ENCODE results near the gene BTBD17.

BTBD17 gene

DNA sequence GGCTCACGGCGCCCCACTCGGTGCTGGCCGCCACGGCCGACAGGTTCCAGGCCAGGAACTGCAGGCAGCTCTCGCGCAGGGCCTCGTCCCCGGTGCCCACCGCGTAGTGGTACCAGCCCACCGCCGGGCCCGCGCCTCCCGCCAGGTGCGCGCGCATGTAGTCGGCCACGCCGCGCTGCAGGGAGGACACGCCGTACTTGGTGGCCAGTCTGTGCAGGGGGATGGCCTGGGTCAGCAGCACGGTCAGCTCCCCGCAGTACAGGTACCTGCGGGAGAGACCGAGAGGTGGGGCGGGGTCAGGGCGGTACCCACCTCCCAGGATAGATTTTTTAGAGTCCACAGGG, 4.2 kb downstream of the BTBD17 start:
- no peak for DNase-seq

DNA sequence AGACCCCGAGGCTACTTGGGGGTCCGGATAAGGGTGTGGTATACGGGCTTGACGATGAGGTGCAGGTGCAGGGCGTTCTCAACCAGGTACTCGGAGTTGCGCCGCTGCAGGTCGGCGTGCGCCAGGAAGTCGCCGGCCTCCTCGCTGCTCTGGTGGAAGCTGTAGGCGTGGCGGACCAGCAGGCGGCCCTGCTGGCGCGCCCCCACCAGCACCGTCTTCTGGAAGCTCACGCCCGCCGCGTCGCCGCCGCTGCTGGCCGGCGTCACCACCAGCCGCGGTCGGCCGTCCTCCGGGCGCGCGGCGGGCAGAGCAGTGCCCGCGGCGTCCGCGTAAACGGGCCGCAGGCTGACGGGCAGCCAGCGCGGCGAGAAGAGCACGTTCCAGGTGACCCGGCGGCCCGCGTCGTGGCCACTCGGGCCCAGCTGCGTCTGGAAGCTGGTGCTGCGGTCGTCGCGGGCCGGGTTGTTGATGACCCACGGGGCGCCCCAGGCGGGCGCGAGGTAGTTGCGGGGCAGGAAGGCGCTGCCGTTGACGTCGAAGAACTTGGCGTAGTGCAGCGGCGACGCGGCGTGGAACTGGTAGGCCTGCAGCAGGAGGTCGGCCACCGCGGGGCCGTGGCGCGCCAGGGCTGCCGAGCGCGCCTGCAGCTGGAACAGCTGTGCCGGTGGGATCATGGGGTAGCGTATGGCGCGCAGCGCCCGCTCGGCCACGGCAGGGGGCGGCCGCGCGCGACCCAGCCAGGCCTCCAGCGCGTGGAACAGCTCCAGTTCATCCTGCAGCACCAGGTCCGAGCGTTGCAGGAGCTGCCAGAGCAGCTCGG, 4.8 kb downstream of the BTBD17 start:
- DNase-seq = no peak

DNA sequence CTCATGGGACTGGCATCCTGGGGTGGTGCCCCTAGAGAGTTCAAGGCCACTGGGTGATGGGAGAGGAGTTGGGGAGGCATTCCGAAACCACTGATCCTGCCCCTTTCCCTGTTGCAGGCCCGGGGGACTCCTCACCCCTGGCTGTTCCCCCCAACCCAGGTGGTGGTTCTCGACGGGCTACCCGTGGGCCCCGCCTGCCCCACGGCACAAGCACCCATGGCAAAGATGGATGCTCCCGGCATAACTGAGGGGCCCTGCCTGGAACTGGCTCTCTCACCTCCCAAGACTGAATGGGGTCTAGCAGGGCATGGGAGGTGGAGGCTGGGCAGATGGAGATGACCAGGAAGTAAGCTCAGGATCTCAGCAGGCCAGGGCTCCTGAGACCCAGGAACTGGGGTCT, 6.6 kb downstream of the BTBD17 start:
- no peak for DNase-seq

DNA sequence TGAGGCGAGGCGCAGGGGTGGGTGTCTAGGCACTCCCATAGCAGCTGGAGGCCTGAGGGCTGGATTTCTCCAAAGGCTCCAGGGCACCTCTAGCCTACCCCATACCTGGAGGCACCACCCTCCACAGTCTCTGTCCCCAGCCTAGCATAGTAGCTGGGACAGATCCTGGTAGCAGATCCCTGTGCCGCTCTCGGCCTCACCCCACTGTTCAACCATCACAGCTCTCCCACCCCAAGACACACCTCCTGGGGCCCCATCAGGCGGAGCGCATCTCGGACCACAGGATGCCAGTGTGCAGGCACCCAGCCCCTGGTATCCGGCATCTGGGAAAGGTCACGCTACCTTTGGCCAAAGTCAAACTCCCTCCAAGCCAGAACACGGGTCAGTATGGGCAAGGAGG, 7.1 kb downstream of the BTBD17 start:
- DNase-seq = no peak

DNA sequence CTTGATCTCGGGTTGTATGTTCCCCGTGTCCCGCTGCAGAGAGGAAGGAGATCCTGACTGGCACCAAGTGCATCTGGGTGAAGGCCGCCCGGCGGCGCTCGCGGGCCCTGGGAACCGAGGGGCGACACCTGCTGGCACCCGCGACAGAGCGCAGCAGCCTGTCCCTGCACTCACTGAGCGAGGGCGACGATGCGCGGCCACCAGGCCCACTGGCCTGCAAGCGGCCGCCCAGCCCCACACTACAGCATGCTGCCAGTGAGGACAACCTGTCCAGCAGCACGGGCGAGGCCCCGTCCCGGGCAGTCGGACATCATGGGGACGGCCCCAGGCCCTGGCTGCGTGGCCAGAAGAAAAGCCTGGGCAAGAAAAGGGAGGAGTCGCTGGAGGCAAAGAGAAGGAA, 7.5 kb downstream of the BTBD17 start:
- no peak for DNase-seq

DNA sequence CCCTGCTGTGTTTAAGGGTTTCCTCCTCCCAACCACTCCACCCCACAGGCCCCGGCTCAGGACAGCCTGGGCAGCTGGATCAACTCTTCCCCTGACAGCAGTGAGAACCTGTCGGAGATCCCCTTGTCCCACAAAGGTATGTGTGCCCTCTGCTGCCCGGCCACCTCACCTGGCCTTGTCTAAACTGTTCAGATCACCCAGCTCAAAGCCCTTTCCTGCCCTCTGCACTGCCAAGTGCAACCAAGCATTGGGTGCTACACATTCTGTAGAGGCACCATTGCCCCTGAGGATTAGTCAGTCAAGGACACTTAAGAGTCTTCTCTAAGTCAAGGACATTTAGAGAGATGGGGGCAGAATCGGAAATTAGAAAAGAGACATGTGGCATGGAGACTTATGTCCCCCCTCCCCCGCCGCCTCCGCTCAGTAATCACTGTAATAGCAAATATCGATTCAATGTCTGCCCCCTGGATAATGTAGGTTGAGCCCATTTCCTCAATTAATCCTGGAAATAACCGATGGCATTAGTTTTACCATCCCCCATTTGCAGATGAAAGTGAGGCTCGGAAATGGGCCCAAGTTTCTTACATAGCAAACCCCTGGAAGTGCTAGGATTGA, 8.1 kb downstream of the BTBD17 start:
- DNase-seq = no peak

DNA sequence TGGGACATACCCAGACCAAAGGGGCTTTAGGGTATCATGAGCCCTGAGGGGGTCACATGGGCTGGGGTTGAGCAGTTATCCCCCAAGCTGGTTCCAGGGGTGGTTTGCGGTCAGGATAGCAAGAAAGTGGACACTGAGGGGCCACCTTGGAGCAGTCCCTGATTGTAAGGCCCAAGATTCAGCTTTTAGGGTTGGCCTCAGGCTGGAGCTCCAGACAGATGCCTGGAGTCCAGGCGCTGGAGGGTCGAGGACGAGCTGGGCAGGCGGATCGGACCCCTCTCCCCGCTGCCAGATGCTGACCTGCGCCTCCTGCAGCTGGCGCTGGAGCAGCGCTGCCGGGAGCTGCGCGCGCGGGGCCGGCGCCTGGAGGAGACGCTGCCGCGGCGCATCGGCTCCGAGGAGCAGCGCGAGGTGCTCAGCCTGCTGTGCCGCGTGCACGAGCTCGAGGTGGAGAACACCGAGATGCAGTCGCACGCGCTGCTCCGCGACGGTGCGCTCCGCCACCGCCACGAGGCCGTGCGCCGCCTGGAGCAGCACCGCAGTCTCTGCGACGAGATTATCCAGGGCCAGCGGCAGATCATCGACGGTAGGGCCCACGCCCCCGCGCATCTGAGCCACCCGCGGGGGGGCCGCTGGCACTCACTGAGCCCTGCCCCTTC, 10.0 kb downstream of the BTBD17 start:
- DNase-seq = no peak

DNA sequence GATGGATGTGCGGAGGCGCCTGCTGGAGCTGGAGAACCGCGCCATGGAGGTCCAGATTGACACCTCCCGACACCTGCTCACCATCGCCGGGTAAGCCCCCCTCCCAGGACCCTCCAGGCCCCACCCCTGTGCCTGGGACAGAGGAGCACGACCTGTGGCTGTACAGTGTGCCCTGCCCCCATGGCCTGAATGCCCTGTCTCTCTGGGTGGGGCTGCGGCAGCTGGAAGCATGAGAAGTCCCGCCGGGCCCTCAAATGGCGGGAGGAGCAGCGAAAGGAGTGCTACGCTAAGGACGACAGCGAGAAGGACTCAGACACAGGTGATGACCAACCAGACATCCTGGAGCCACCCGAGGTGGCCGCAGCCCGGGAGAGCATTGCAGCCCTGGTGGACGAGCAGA, 11.2 kb downstream of the BTBD17 start:
- no peak for DNase-seq

DNA sequence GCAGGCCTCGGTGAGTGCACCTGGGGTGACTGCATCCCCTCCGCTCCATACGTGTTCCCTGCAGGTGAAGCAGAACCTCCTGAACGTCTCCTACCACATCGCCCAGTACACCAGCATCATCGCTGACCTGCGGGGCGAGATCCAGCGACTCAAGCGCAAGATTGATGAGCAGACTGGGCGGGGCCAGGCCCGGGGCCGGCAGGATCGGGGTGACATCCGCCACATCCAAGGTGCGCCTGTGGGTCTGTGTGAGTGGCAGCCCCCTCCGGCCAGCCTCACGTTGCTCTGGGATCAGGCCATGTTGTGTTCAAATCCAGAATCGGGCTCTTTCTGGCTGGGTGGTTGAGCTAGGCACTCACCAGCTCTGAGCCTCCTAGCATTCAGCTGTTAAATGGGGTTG, 12.5 kb downstream of the BTBD17 start:
- DNase-seq = no peak

DNA sequence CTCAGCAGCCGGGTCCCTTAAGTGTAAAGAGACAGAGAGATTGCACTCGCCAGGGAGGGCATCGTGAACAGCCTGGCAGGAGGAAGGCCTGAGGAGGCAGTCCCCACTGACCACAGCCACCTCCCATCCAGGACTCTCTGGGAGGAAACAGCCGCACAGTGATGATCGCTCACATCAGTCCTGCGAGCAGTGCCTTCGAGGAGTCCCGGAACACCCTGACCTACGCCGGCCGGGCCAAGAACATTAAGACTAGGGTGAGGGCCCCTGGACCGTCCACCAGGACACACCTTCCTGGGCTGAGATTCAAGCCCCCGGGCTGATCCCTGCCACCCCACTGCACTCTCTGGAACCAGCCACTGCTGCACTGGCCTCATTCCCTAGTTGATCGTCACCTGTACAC, 14.0 kb downstream of the BTBD17 start:
- DNase-seq = no peak

DNA sequence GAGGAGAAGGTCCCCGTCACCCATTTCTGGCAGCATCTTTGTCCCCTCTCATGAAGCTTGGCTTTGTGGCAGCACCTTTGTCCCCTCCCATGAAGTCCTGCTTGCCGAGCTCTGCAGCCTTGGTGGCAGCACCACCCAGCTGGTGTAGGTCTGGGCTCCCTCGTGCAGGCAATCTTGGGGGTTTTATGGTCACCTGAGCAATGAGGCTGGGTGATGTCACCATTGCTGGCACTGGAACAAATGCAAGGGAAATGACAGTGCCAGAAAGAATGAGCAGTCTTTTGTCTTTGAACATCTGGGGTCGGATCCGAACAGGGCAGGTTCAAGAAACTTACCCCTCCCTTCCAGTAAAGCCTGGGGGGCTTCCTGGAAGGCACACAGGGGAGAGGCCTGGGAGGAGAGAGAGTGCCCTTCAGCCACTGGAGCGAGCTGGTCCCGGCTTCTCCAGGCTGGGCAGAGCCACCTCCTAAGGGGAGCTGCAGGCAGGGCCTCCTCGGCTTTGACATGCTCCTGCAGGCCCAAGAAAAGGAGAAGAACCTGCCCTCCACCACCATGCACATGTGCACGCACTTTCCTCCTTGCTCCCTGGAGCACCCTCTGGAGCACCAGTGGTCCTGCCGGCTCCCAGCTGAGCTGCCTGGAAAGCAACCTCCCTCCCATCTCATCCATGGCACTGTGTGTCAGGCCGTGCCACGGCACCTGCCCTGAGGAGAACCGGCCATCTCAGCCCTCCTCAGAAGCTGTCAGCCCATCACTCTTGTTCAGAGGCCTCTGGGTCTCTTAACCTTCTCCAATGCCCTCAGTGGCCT, 16.0 kb downstream of the BTBD17 start:
- no peak for DNase-seq

DNA sequence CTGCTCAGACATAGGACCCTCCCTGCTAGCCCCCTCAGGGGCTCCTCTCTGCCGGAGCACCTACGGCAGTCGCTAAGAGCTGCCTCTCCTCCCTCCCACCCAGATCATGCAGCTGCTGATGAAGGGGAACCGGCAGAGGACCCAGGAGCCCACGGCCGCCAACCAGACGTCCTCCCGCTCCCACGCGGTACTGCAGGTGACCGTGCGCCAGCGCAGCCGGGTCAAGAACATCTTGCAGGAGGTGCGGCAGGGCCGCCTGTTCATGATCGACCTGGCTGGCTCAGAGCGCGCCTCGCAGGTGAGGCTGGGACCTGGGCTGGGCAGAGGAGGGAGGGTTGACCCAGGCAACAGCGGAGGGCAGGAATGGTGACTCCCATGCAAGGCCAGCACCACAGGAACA, 17.0 kb downstream of the BTBD17 start:
- DNase-seq = no peak

DNA sequence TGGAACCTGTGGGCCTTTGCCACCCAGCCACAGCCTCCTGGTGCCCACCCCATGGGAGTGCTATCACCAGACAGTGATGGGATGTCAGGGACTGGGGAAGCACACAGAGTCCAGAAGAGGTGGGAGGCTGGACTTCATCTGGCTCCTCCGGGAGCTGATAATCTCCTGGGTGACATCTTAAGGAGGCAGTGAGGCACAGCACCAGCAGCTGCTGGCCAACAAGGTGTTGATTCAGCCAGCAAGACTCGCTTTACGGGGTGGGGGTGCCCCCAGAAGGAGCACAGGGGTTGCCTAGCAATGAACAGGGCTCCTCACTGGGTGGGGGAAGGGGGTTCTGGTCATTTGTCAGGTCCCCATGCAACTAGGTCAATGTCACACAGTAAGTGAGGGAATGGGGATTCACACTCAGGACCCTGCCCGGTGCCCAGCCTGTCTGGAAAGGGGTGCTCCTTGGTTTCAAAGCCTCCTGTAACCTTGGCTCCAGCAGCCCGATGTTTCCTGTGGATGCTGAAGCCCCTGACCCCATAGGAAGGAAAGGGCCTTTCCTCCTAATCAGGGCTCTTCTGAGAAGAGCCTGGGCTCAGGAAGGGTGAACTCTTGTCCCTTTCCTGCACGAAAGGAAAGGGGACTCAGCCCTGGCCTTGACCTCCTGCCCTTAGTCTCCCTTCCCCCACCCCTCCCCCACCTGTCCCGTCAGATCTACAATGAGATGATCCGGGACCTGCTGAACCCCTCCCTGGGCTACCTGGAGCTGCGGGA, 18.0 kb downstream of the BTBD17 start:
- peak; percentile 52 for DNase-seq

DNA sequence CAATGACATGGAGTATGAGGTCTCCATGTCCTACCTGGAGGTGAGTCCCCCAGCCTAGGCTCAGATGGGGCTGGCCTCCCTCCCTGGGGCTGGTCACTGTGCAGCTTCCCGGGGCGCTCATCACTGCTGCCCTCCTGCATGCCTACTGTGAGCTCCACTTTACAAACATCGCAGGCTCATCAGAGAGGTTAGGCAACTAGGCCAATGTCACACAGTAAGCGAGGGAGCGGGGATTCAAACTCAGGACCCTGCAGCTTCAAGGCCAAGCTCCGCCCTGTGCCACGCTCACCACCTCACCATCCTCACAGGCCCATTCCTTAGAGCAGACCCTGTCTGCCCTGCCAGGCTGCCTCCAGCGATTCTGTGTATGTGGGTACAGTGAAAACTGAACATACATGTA, 18.5 kb downstream of the BTBD17 start:
- no peak for DNase-seq

DNA sequence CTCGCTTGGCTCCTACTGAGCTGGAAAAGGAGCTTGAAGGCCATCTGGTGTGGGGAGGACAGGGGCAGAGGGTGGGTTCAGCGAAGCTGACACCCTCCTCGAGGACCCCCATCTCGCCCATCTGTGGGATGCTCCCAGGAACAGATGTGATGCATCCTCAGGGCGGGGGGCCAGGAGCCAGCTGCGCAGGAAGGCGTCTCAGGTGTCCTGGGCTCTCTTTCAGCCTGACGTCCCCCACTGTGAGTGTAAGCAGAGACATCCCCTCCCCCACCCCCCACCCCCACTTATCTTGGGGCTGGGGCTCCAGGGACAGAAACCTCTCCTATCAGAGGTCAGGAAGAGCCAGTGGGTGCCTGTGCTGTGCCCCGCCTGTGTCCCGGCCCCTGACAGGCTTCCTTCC, 19.4 kb downstream of the BTBD17 start:
- DNase-seq = no peak

DNA sequence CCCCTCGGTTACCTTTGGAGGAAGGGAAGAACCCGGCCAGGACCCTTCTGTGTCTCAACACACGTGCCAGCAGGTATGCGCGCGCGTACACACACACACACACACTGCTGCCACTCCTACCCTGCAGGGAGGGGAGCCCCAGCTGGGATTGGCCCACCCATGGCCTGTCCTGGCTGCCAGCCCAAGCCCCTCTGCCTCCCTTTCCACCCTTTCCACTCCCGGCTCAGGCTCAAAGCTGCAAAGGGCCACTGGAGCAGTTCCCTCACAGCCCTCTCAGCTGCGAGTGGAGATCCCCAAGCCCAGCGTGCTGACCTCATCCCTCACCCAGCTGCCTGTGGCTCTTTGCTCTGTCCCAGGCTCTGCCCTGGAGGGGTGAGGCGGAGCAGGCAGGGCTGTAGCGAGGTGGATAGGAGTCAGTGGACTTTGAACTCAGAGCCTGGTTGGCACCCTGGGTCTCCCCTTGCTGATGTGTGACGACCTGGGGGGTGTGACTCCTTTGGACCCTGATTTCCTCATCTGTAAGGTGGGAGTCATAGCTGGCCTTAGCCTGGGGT, 21.1 kb downstream of the BTBD17 start:
- peak; percentile 33 for DNase-seq

DNA sequence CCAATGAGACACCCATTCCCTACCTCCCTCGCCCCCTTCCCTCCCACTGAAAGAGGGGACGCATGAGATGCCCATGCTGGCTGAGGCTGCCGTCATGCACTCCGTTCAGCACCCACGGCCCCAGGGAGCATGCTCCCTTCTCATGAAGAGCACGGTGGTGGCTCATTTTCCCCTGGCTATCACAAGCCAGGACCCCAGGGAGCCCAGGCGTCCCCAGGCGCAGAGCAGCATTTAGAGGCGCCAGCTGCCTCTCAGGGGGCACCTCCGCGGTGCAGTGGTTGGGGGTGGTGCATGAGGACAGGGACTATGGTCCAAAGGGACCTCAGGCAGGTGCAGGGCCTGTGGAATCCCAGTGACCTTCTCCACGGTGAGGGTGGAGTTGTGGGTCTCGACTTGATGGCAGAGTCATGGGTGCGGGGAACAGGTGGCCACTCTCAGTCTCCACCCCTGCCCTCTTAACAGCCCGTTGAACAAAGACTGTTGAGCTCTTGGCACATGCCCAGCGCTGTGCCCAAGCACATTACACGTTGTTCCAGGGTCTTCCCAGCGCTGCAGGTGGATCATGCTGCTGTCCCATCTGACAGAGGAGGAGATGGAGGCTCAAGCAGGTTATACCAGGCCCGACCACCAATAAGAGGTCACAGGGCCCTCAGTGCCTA, 22.0 kb downstream of the BTBD17 start:
- DNase-seq = peak; percentile 12

DNA sequence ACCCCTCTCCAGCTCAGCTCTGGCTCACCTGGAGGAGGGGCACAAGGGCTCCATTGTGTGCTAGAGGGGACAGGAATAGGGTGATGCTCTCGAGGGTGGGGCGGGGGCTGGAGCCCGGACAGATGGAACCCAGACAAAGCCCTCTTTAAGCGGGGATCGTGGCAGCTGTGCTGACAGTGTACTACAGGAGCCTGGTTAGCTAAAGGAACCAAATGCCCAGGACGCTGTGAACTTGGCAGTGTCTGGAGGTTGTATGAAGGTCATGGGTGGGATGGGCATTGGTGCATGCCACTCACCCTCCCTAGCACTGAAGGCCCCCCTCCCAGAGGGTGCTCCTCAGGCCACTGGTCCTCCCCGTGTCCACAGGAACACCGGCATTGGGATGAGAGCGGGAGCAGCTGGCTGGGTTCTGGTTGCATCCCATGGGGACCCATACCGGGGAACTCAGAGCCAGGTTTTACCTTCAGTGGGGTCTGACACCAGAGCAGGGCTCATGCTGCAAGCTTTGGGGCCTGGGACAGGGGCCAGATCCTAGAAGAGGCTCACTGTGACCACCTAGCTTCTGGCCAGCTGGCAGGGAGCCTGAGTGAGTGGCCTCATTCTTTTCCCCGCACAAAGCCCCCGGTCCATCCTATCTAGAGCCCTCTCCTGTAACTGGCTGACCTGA, 23.7 kb downstream of the BTBD17 start:
- no peak for DNase-seq

DNA sequence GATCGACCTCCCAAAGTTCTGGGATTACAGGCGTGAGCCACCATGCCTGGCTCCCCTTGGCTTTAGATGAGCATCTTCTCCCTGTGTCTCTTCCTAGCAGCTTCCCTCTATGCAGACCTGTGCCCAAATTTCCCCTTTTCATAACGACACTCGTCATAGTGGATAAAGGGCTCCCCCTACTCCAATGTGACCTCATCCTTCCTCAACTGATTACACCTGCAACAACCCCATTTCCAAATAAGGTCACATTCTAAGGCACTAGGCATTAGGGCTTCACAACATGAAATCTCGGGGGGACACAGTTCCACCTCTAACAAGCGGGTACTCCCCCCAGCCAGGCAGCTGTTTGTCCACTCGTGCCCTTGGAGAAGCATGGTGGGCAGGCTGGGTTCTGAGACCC, 25.4 kb downstream of the BTBD17 start:
- no peak for DNase-seq

DNA sequence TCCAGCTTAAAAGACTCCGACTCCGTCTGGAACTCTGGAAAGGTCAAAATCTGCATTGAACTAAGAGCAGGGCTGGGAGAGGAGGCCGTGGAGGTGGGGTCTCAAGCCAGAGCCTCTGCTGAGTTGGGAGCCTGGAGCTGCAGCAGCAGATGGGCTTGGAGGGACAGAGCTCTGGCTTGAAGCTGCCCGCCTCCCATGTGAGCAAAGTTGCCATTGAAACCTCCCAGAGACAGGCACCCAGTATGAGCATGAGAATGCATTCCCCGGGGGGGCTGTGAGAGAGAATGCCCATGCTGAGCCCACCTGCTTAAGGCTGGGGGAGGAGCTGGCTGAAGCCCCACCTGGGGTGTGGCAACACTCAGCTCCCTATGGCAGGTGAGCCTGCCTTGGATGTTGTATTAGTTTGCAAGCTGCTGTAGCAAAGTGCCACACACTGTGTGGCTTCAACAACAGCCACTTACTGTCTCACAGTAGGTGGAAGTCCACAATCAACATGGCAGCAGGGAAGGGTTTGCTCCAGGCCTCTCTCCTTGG, 26.1 kb downstream of the BTBD17 start:
- no peak for DNase-seq

Data from DMS79 treated with DMSO at 0.1 percent for 48 hours (cell line).